Calu3 (cell line): Measurements from ENCODE around the gene TACO1. TPM values are rescaled to one million over a fixed set of nuclear protein-coding genes. Genes with fewer than 3 reads are reported as not detected.

Source experiments
- BruUV-seq: library from RNA; stranded (reverse); fragments of 400-500 nt; replicated peaks from 2 replicates; lab custom pipeline; 2021; lab: Mats Ljungman, UMichigan
- CTCF ChIA-PET: fragments of 300-600 bp; sonication (Branson Sonifier 250); formaldehyde crosslinking; loops from one replicate; lab custom pipeline; 2022; ENCODE audit warnings: antibody characterized with exemption; lab: Charles Lee
- DNase-seq: peaks from one replicate; pipeline ENCODE4 v3.0.0; 2022
- H3K27ac Mint-ChIP-seq: one replicate; pipeline ENCODE4 v1.8.0; 2022; ENCODE audit warnings: mixed read lengths; ENCODE audit not compliant: unreplicated experiment
- H3K27me3 Mint-ChIP-seq: one replicate; pipeline ENCODE4 v1.8.0; 2022; ENCODE audit warnings: mixed read lengths; ENCODE audit not compliant: unreplicated experiment
- H3K36me3 Mint-ChIP-seq: one replicate; pipeline ENCODE4 v1.8.0; 2022; ENCODE audit warnings: mild to moderate bottlenecking, moderate library complexity, mixed read lengths; ENCODE audit not compliant: insufficient read depth, unreplicated experiment
- H3K4me1 Mint-ChIP-seq: one replicate; pipeline ENCODE4 v1.8.0; 2022; ENCODE audit warnings: mild to moderate bottlenecking, low read depth, mixed read lengths; ENCODE audit not compliant: unreplicated experiment
- H3K4me3 Mint-ChIP-seq: one replicate; pipeline ENCODE4 v1.8.0; 2022; ENCODE audit warnings: mild to moderate bottlenecking, low read depth, moderate library complexity, mixed read lengths; ENCODE audit not compliant: unreplicated experiment
- H3K9me3 Mint-ChIP-seq: one replicate; pipeline ENCODE4 v1.8.0; 2022; ENCODE audit warnings: low read depth, mixed read lengths; ENCODE audit not compliant: unreplicated experiment
- CTCF ChIP-seq: fragments of 200-600 bp; IDR thresholded peaks from one replicate; pipeline ENCODE4 v1.8.0; 2022; ENCODE audit warnings: antibody characterized with exemption; ENCODE audit not compliant: unreplicated experiment
- intact Hi-C: fragments of 100-400 bp; cut with micrococcal nuclease; formaldehyde crosslinking; loops from one replicate; pipeline ENCODE4 v1.10.0; 2022; ENCODE audit not compliant: unreplicated experiment
- total RNA-seq: library from RNA; stranded (reverse); gene quantifications from 2 replicates; pipeline ENCODE4 v1.2.3, GENCODE V29; 2022

TACO1 gene
- total RNA-seq, 1 experiment from 2014 or later, result 14.1 TPM

GRCh38 chr17:63631626-63632025, 30.9 kb downstream of the TACO1 start:
- CTCF ChIA-PET, result no interaction called here
- BruUV-seq, result no TSS peak
- no peaks in the 10 kb centered on the region for H3K9me3 Mint-ChIP-seq
- intact Hi-C loops, result no loop called here
- no peaks in the 10 kb centered on the region for H3K27me3 Mint-ChIP-seq
- no peaks in the 10 kb centered on the region for H3K36me3 Mint-ChIP-seq
- peaks cover 4% of the 10 kb centered on the region for H3K4me1 Mint-ChIP-seq
- H3K27ac Mint-ChIP-seq, result no peak overlapping the region
- no peak for TF ChIP-seq CTCF
- DNase-seq, result no peak
- H3K4me3 Mint-ChIP-seq, result no peak overlapping the region

GRCh38 chr17:63633742-63634141, 33.0 kb downstream of the TACO1 start:
- no TSS peak for BruUV-seq
- H3K27me3 Mint-ChIP-seq, result no peaks in the 10 kb centered on the region
- H3K36me3 Mint-ChIP-seq, result no peaks in the 10 kb centered on the region
- DNase-seq, result no peak
- H3K27ac Mint-ChIP-seq, result no peak overlapping the region
- no peaks in the 10 kb centered on the region for H3K9me3 Mint-ChIP-seq
- intact Hi-C loops, result no loop called here
- no peak overlapping the region for H3K4me3 Mint-ChIP-seq
- no peak for TF ChIP-seq CTCF
- H3K4me1 Mint-ChIP-seq, result no peaks in the 10 kb centered on the region
- CTCF ChIA-PET, result no interaction called here

GRCh38 chr17:63634163-63634562, 33.5 kb downstream of the TACO1 start:
- no peak for DNase-seq
- Mint-ChIP-seq H3K4me3 (no peak overlapping the region), H3K9me3 (no peaks in the 10 kb centered on the region), H3K27ac (no peak overlapping the region), H3K36me3 (no peaks in the 10 kb centered on the region), H3K27me3 (no peaks in the 10 kb centered on the region), H3K4me1 (no peaks in the 10 kb centered on the region)
- CTCF ChIA-PET, result no interaction called here
- intact Hi-C loops, result no loop called here
- no TSS peak for BruUV-seq
- no peak for TF ChIP-seq CTCF

GRCh38 chr17:63634816-63635215, 34.1 kb downstream of the TACO1 start:
- no peak overlapping the region for H3K4me3 Mint-ChIP-seq
- intact Hi-C loops, result no loop called here
- H3K27ac Mint-ChIP-seq, result no peak overlapping the region
- no peaks in the 10 kb centered on the region for H3K4me1 Mint-ChIP-seq
- no peaks in the 10 kb centered on the region for H3K27me3 Mint-ChIP-seq
- H3K9me3 Mint-ChIP-seq, result no peaks in the 10 kb centered on the region
- CTCF ChIA-PET, result no interaction called here
- DNase-seq, result no peak
- no peaks in the 10 kb centered on the region for H3K36me3 Mint-ChIP-seq
- no TSS peak for BruUV-seq
- no peak for TF ChIP-seq CTCF
